Gastroesophageal sphincter (tissue), 3 donors: ENCODE measurements around the gene SH2D3A.

Experiments used
- POLR2A ChIP-seq, 2 donors: fragments of 450-650 bp; IDR thresholded peaks; one replicate each; pipeline ENCODE4 v1.6.1; 2017; ENCODE audit warnings: antibody characterized with exemption in 2 of 2, mild to moderate bottlenecking in 2 of 2, moderate library complexity in 1 of 2
- TF ChIP-seq, protein P1 (sequence below), 4 experiments: fragments of 200-600 bp in 2 of 4; fragments of 450-650 bp in 2 of 4; sonication (generic) in 1 of 4; IDR thresholded peaks; one replicate each; pipeline ENCODE4 v1.5.1; 2017 to 2019; ENCODE audit warnings: antibody characterized with exemption in 4 of 4, mild to moderate bottlenecking in 2 of 4, moderate library complexity in 2 of 4

DNA sequence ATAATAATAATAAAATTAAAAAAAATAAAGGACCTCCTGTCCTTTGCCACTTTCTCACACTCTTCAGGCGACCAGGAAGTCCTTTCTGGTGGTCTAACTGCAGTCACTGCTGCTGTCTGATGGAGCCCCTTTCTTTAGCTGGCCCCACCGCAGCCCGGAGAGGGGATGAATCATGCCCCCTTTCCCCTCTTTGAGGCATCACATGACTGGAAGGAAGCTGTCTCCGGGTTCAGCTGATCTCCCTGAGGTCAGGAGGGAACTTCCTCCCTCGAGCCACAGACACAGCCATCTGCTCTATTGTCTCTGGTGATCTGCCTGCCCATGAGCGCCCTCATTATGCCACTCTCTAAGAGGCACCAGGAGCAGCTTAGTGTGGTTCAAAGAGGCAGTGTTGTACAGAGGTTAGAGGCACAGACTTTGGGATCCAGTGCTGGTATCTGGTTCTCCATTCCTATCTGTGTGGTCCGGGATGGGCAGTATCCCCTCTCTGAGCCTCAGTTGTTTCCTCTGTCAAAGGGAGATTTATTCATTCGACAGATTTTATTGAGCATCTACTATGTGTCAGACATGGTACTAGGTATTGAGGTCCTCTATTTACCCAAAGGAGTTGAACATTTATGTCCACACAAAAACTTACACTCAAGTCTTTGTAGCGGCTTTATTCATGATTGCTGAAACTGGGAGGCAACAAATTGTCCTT, 35.3 kb upstream of the SH2D3A start:
- TF ChIP-seq, protein P1, sequence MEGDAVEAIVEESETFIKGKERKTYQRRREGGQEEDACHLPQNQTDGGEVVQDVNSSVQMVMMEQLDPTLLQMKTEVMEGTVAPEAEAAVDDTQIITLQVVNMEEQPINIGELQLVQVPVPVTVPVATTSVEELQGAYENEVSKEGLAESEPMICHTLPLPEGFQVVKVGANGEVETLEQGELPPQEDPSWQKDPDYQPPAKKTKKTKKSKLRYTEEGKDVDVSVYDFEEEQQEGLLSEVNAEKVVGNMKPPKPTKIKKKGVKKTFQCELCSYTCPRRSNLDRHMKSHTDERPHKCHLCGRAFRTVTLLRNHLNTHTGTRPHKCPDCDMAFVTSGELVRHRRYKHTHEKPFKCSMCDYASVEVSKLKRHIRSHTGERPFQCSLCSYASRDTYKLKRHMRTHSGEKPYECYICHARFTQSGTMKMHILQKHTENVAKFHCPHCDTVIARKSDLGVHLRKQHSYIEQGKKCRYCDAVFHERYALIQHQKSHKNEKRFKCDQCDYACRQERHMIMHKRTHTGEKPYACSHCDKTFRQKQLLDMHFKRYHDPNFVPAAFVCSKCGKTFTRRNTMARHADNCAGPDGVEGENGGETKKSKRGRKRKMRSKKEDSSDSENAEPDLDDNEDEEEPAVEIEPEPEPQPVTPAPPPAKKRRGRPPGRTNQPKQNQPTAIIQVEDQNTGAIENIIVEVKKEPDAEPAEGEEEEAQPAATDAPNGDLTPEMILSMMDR (IDR thresholded peaks at IDR 0.05) = no peak
- no peak for TF ChIP-seq POLR2A (IDR thresholded peaks at IDR 0.05)
